Right renal cortex interstitium (tissue), 3 donors: ENCODE results near the gene KRTAP9-7. TPM values are rescaled to one million over a fixed set of nuclear protein-coding genes. Genes with fewer than 3 reads are reported as not detected.
"Not testable (repeated sequence)": the region's sequence is repeated elsewhere in the genome, so short reads cannot be mapped to it uniquely, and the experiment has no call there.

ENCODE experiments used
- DNase-seq, 3 donors: peaks; one replicate each; pipeline ENCODE4 v3.0.0-alpha.2; 2013; ENCODE audit warnings: low read depth in 3 of 3, low spot score in 2 of 3
- polyA plus RNA-seq, 3 donors: library from polyadenylated mRNA; unstranded; fragments of 120-200 nt; gene quantifications; one replicate each; pipeline ENCODE4 v1.2.1, GENCODE V29; 2013; ENCODE audit not compliant: insufficient read length in 3 of 3

KRTAP9-7 gene
- not detected for polyA plus RNA-seq

- DNase-seq, result not testable (repeated sequence)
Measured at GRCh38 chr17:41275648-41276190, at the start of gene KRTAP9-7. KRTAP9-7 (plus strand) TSS chr17:41275698; CDS start chr17:41275698, 0 bp downstream.

GRCh38 chr17:41226051-41226450 lies 49.4 kb upstream of the KRTAP9-7 start:
- no peak for DNase-seq

GRCh38 chr17:41226598-41227095 lies 48.9 kb upstream of the KRTAP9-7 start, which contains the start of gene KRTAP9-2:
KRTAP9-2 (plus strand) TSS chr17:41226648; CDS start chr17:41226655, 7 bp downstream.
- not testable (repeated sequence) for DNase-seq

- DNase-seq, result no peak
Measured at GRCh38 chr17:41230094-41230493, 45.4 kb upstream of the KRTAP9-7 start.

GRCh38 chr17:41231731-41232130 lies 43.8 kb upstream of the KRTAP9-7 start:
- no peak for DNase-seq

- DNase-seq, result not testable (repeated sequence)
Measured at GRCh38 chr17:41232399-41233105, 42.9 kb upstream of the KRTAP9-7 start, which contains the start of gene KRTAP9-3. KRTAP9-3 (plus strand) TSS chr17:41232449; CDS start chr17:41232502, 53 bp downstream.

- not testable (repeated sequence) for DNase-seq
Measured at GRCh38 chr17:41237116-41237515, 38.4 kb upstream of the KRTAP9-7 start.

- not testable (repeated sequence) for DNase-seq
Measured at GRCh38 chr17:41237949-41238437, 37.5 kb upstream of the KRTAP9-7 start, which contains the start of gene KRTAP9-8. KRTAP9-8 (plus strand) TSS chr17:41237999; CDS start chr17:41238052, 53 bp downstream.

GRCh38 chr17:41246995-41247787 lies 28.3 kb upstream of the KRTAP9-7 start:
- DNase-seq, result not testable (repeated sequence)

- not testable (repeated sequence) for DNase-seq
Measured at GRCh38 chr17:41249637-41250240, 25.8 kb upstream of the KRTAP9-7 start, which contains the start of gene KRTAP9-4. KRTAP9-4 (plus strand) TSS chr17:41249687; CDS start chr17:41249721, 34 bp downstream.

GRCh38 chr17:41251261-41251660 lies 24.2 kb upstream of the KRTAP9-7 start:
- no peak for DNase-seq

- DNase-seq, result no peak
Measured at GRCh38 chr17:41254861-41255260, 20.6 kb upstream of the KRTAP9-7 start.

GRCh38 chr17:41255381-41256290 lies 19.9 kb upstream of the KRTAP9-7 start, which contains the start of gene KRTAP9-9:
KRTAP9-9 (plus strand) TSS chr17:41255384.
- not testable (repeated sequence) for DNase-seq

GRCh38 chr17:41256291-41256685 lies 19.2 kb upstream of the KRTAP9-7 start:
- DNase-seq, result no peak

GRCh38 chr17:41258406-41258805 lies 17.1 kb upstream of the KRTAP9-7 start:
- no peak for DNase-seq

- DNase-seq, result no peak
Measured at GRCh38 chr17:41263212-41263611, 12.3 kb upstream of the KRTAP9-7 start.

GRCh38 chr17:41264599-41264998 lies 10.9 kb upstream of the KRTAP9-7 start:
- no peak for DNase-seq

- DNase-seq, result no peak
Measured at GRCh38 chr17:41265078-41265477, 10.4 kb upstream of the KRTAP9-7 start, which contains the start of gene KRTAP9-6. KRTAP9-6 (plus strand) TSS chr17:41265378; CDS start chr17:41265378, 0 bp downstream.

GRCh38 chr17:41267711-41268110 lies 7.8 kb upstream of the KRTAP9-7 start:
- DNase-seq, result no peak
